GM23338 (cell line): Measurements from ENCODE around the gene PRR36. TPM values are rescaled to one million over a fixed set of nuclear protein-coding genes. Genes with fewer than 3 reads are reported as not detected.

Experiments
- ATAC-seq: fragments of 200-7000 bp; cut with Tn5 transposase; 3 replicates; pipeline ENCODE4 v1.9.1; 2020
- DNase-seq: peaks from one replicate; pipeline ENCODE4 v3.0.0-alpha.2; 2015; ENCODE audit warnings: low spot score
- H2AFZ ChIP-seq: fragments of 200-600 bp; sonication (generic); 2 replicates; pipeline ENCODE4 v1.8.0; 2016; ENCODE audit warnings: antibody characterized with exemption, mild to moderate bottlenecking, moderate library complexity
- H3F3A ChIP-seq: fragments of 200-600 bp; sonication (generic); replicated peaks from 2 replicates; pipeline ENCODE4 v1.8.0; 2017; ENCODE audit warnings: antibody characterized with exemption, mixed run types, low read depth
- H3K27ac ChIP-seq: fragments of 200-600 bp; sonication (generic); 2 replicates; pipeline ENCODE4 v1.6.1; 2016; ENCODE audit warnings: low read depth
- H3K27me3 ChIP-seq: fragments of 200-600 bp; sonication (generic); 2 replicates; pipeline ENCODE4 v1.8.0; 2016; ENCODE audit warnings: mild to moderate bottlenecking, mixed run types, moderate library complexity; ENCODE audit not compliant: insufficient read depth
- H3K36me3 ChIP-seq: fragments of 200-600 bp; sonication (generic); 2 replicates; pipeline ENCODE4 v1.8.0; 2016; ENCODE audit warnings: mild to moderate bottlenecking; ENCODE audit not compliant: insufficient read depth
- H3K4me1 ChIP-seq: fragments of 200-600 bp; sonication (generic); 2 replicates; pipeline ENCODE4 v1.8.0; 2016; ENCODE audit warnings: mild to moderate bottlenecking, moderate library complexity; ENCODE audit not compliant: insufficient read depth
- H3K4me2 ChIP-seq: fragments of 200-600 bp; sonication (generic); 2 replicates; pipeline ENCODE4 v1.7.1; 2017; ENCODE audit warnings: mixed run types
- H3K4me3 ChIP-seq: fragments of 200-600 bp; sonication (generic); 2 replicates; pipeline ENCODE4 v1.6.1; 2016; ENCODE audit warnings: mixed run types
- H3K79me2 ChIP-seq: fragments of 200-600 bp; sonication (generic); replicated peaks from 2 replicates; pipeline ENCODE4 v1.8.0; 2017; ENCODE audit warnings: mild to moderate bottlenecking; ENCODE audit not compliant: insufficient read depth
- H3K9me2 ChIP-seq: fragments of 200-600 bp; sonication (generic); 2 replicates; pipeline ENCODE4 v1.8.0; 2017; ENCODE audit not compliant: insufficient read depth
- H4K20me1 ChIP-seq: fragments of 200-600 bp; sonication (generic); replicated peaks from 2 replicates; pipeline ENCODE4 v1.8.0; 2017; ENCODE audit warnings: mild to moderate bottlenecking; ENCODE audit not compliant: insufficient read depth
- H3K27ac Mint-ChIP-seq: 2 replicates; pipeline ENCODE4 v1.8.0; 2020; ENCODE audit warnings: inconsistent platforms, mild to moderate bottlenecking, moderate library complexity, mixed read lengths
- H3K27me3 Mint-ChIP-seq: 3 replicates; pipeline ENCODE4 v1.8.0; 2022; ENCODE audit warnings: low read depth, mild to moderate bottlenecking, moderate library complexity, mixed read lengths, inconsistent platforms; ENCODE audit not compliant: insufficient read depth, poor library complexity
- H3K36me3 Mint-ChIP-seq: 3 replicates; pipeline ENCODE4 v1.8.0; 2021; ENCODE audit warnings: low read depth, mild to moderate bottlenecking, inconsistent platforms, moderate library complexity, mixed read lengths
- H3K4me1 Mint-ChIP-seq: 3 replicates; pipeline ENCODE4 v1.8.0; 2020; ENCODE audit warnings: mild to moderate bottlenecking, inconsistent platforms, mixed read lengths
- H3K4me3 Mint-ChIP-seq: 3 replicates; pipeline ENCODE4 v1.8.0; 2021; ENCODE audit warnings: moderate library complexity, mild to moderate bottlenecking, inconsistent platforms, mixed read lengths
- H3K9me3 Mint-ChIP-seq: 3 replicates; pipeline ENCODE4 v1.8.0; 2020; ENCODE audit warnings: moderate library complexity, mild to moderate bottlenecking, inconsistent platforms, mixed read lengths
- CREB1 ChIP-seq: fragments of 250-450 bp; sonication (Bioruptor Pico); IDR thresholded peaks from 2 replicates; pipeline ENCODE4 v1.5.0; 2020; ENCODE audit warnings: low read depth, mild to moderate bottlenecking, moderate library complexity
- CTCF ChIP-seq, 2 experiments: fragments of 200-600 bp in 1 of 2; sonication (generic) in 1 of 2; conservative IDR thresholded peaks; 2 replicates each; pipeline versions ENCODE4 v1.5.1 to v1.6.1; 2016 to 2017; ENCODE audit warnings: antibody characterized with exemption in 2 of 2, low read depth in 2 of 2, mild to moderate bottlenecking in 2 of 2, moderate library complexity in 1 of 2
- ETS1 ChIP-seq: IDR thresholded peaks from 2 replicates; pipeline ENCODE4 v1.6.1; 2016; ENCODE audit warnings: antibody characterized with exemption
- EZH2 ChIP-seq: fragments of 200-600 bp; sonication (generic); IDR thresholded peaks from one replicate; pipeline ENCODE4 v1.8.0; 2017; ENCODE audit warnings: antibody characterized with exemption, mild to moderate bottlenecking, low read depth; ENCODE audit not compliant: unreplicated experiment
- EZH2phosphoT487 ChIP-seq: fragments of 200-600 bp; sonication (generic); IDR thresholded peaks from one replicate; pipeline ENCODE4 v1.8.1; 2018; ENCODE audit warnings: antibody characterized with exemption; ENCODE audit not compliant: unreplicated experiment
- JUNB ChIP-seq: IDR thresholded peaks from one replicate; pipeline ENCODE4 v1.6.1; 2016; ENCODE audit warnings: antibody characterized with exemption; ENCODE audit not compliant: unreplicated experiment
- NANOG ChIP-seq: IDR thresholded peaks from 2 replicates; pipeline ENCODE4 v1.6.1; 2016; ENCODE audit warnings: antibody characterized with exemption, borderline replicate concordance
- POLR2AphosphoS5 ChIP-seq: IDR thresholded peaks from 2 replicates; pipeline ENCODE4 v1.6.1; 2016; ENCODE audit warnings: antibody characterized with exemption, low read depth
- REST ChIP-seq: IDR thresholded peaks from one replicate; pipeline ENCODE4 v1.6.1; 2018; ENCODE audit warnings: antibody characterized with exemption; ENCODE audit not compliant: unreplicated experiment
- STAT1 ChIP-seq: IDR thresholded peaks from one replicate; pipeline ENCODE4 v1.6.1; 2016; ENCODE audit warnings: antibody characterized with exemption; ENCODE audit not compliant: unreplicated experiment
- ZNF114 ChIP-seq: fragments of 250-450 bp; sonication (Bioruptor Pico); IDR thresholded peaks from 2 replicates; pipeline ENCODE4 v1.5.0; 2020; ENCODE audit warnings: mild to moderate bottlenecking, moderate library complexity
- ZNF331 ChIP-seq: fragments of 250-450 bp; sonication (Bioruptor Pico); IDR thresholded peaks from 2 replicates; pipeline ENCODE4 v1.5.0; 2020; ENCODE audit warnings: low read depth, mild to moderate bottlenecking, moderate library complexity
- ZNF462 ChIP-seq: fragments of 250-450 bp; sonication (Bioruptor Pico); IDR thresholded peaks from 2 replicates; pipeline ENCODE4 v1.5.0; 2020; ENCODE audit warnings: mild to moderate bottlenecking, moderate library complexity
- polyA plus RNA-seq: library from polyadenylated mRNA; unstranded; fragments of >200 nt; fragmentation: Nextera tagmentation; extraction: Ambion mirVana; gene quantifications from 2 replicates; pipeline ENCODE4 v1.2.1, GENCODE V29; 2016
- total RNA-seq: library from RNA; depleted of rRNA; stranded (reverse); fragments of >200 nt; shearing (Covaris generic); gene quantifications from 2 replicates; pipeline ENCODE4 v1.2.3, GENCODE V29; 2014

The PRR36 gene
- total and polyA plus RNA-seq, 2 experiments from 2014 or later = 17.6 to 17.9 TPM

- TF ChIP-seq EZH2phosphoT487 = no peak
- TF ChIP-seq ETS1 = no peak
- no peak for TF ChIP-seq ZNF331 (CRISPR knock-in tag)
- no peak for TF ChIP-seq NANOG
- TF ChIP-seq ZNF462 (CRISPR knock-in tag) = no peak
- no peak for TF ChIP-seq JUNB
- TF ChIP-seq CREB1 (CRISPR knock-in tag) = no peak
- no peak for TF ChIP-seq REST
- TF ChIP-seq STAT1 = no peak
- no peak for TF ChIP-seq EZH2
- no peak for TF ChIP-seq ZNF114
- no peak for TF ChIP-seq CTCF (conservative IDR thresholded peaks at IDR 0.05; ENCODE audit: low read depth in 2 of 2)
- TF ChIP-seq POLR2AphosphoS5 = no peak
- H3K36me3 ChIP-seq = no peaks in the 10 kb centered on the region
- peaks cover 19% of the 10 kb centered on the region for H3K27me3 Mint-ChIP-seq
Observed at GRCh38 chr19:7822910-7823515, 51.2 kb downstream of the PRR36 start.

More at GRCh38 chr19:7822910-7823515, 51.2 kb downstream of the PRR36 start:
- Histone ChIP-seq H3K4me3 (no peak overlapping the region), H3K27me3 (no peaks in the 10 kb centered on the region), H3K27ac (no peak overlapping the region), H3K9me2 (no peaks in the 10 kb centered on the region), H4K20me1 (no peaks in the 10 kb centered on the region), H3K4me1 (no peaks in the 10 kb centered on the region), H3K4me2 (no peak overlapping the region), H2AFZ (no peak overlapping the region), H3F3A (no peaks in the 10 kb centered on the region), H3K79me2 (no peaks in the 10 kb centered on the region)
- Mint-ChIP-seq H3K36me3 (no peaks in the 10 kb centered on the region), H3K27ac (no peak overlapping the region), H3K9me3 (peaks cover 10% of the 10 kb centered on the region; the same call in 2 of the 3 replicates), H3K4me3 (no peak overlapping the region), H3K4me1 (no peaks in the 10 kb centered on the region)
- DNase-seq (no peak), ATAC-seq (no peak)
